H1 (cell line): ENCODE measurements around the gene URAD. TPM values are rescaled to one million over a fixed set of nuclear protein-coding genes. Genes with fewer than 3 reads are reported as not detected.

Experiments used
- CHD2 ChIP-seq: IDR thresholded peaks from 2 replicates; pipeline ENCODE4 v1.6.1; 2012; ENCODE audit warnings: low read length, improper control_type of control experiment
- CHD7 ChIP-seq: fragments of 300-600 bp; sonication (generic); IDR thresholded peaks from 2 replicates; pipeline ENCODE4 v1.7.1; 2012; ENCODE audit warnings: low read length, moderate library complexity, mild to moderate bottlenecking, inconsistent platforms; ENCODE audit not compliant: insufficient replicate concordance
- EGR1 ChIP-seq: IDR thresholded peaks from 2 replicates; pipeline ENCODE4 v1.6.1; 2011; ENCODE audit warnings: low read depth, low read length, borderline replicate concordance
- EP300 ChIP-seq, 2 experiments: IDR thresholded peaks; 1 replicate in 1 of 2; 2 replicates in 1 of 2; pipeline ENCODE4 v1.6.1; 2011 to 2012; ENCODE audit warnings: low read depth in 2 of 2, low read length in 2 of 2, mild to moderate bottlenecking in 2 of 2, borderline replicate concordance in 1 of 2, inconsistent platforms in 1 of 2, moderate library complexity in 1 of 2
- PHF8 ChIP-seq: fragments of 200-600 bp; sonication (generic); conservative IDR thresholded peaks from 2 replicates; pipeline ENCODE4 v1.7.1; 2012; ENCODE audit warnings: low read depth, mild to moderate bottlenecking, inconsistent platforms, low read length, moderate library complexity
- SP1 ChIP-seq: IDR thresholded peaks from 2 replicates; pipeline ENCODE4 v1.6.1; 2011; ENCODE audit warnings: low read depth, low read length
- SP2 ChIP-seq: IDR thresholded peaks from 2 replicates; pipeline ENCODE4 v1.6.1; 2012; ENCODE audit warnings: mild to moderate bottlenecking, low read length, inconsistent platforms
- SUZ12 ChIP-seq: fragments of 200-600 bp; sonication (generic); IDR thresholded peaks from 2 replicates; pipeline ENCODE4 v1.6.1; 2012; ENCODE audit warnings: mild to moderate bottlenecking, inconsistent platforms, low read length, moderate library complexity, mixed read lengths
- USF2 ChIP-seq: IDR thresholded peaks from 2 replicates; pipeline ENCODE4 v1.6.1; 2011; ENCODE audit warnings: low read length, improper control_type of control experiment
- polyA plus RNA-seq, 7 experiments: library from polyadenylated mRNA; depleted of rRNA in 3 of 7; stranded (reverse) in 5 of 7; unstranded in 2 of 7; fragments of >200 nt in 5 of 7; fragments of 200-250 nt in 2 of 7; gene quantifications; 1 replicate in 5 of 7; 2 replicates in 1 of 7; 4 replicates in 1 of 7; pipeline versions ENCODE4 v1.2.1 to v1.2.3, GENCODE V29; 2011 to 2013; ENCODE audit warnings: missing spikeins in 2 of 7, mixed read lengths in 2 of 7
- total RNA-seq: library from RNA; stranded (reverse); fragmentation: NEBNext Ultra II Directional; extraction: Animal tissue kit (Norgen Biotek cat#: 25700); gene quantifications from 2 replicates; pipeline ENCODE4 v1.2.1, GENCODE V29; 2021

Gene URAD
- total and polyA plus RNA-seq, 2 of the 8 experiments (the other 6 are each of a cell fraction or from before 2014, with no cell fraction given), result not detected

- TF ChIP-seq USF2, result no peak
- no peak for TF ChIP-seq SP2
- no peak for TF ChIP-seq PHF8
- TF ChIP-seq CHD2, result no peak
- peak; percentile 43; the same call in 1 of the 2 replicates for TF ChIP-seq EGR1
- TF ChIP-seq CHD7, result no peak
- no peak for TF ChIP-seq EP300 (IDR thresholded peaks at IDR 0.05; ENCODE audit: borderline replicate concordance in 1 of 2, low read depth in 2 of 2, low read length in 2 of 2)
- no peak for TF ChIP-seq SP1
- no peak; the same call in 1 of the 2 replicates for TF ChIP-seq SUZ12
These were observed 10.1 kb downstream of the URAD start (continued) for GRCh38 chr13:27978301-27978968.
